RWPE1 (cell line): ENCODE results near the gene GET3.

Experiments used
- CTCF ChIA-PET: fragments of 350-600 bp; sonication (Branson Sonifier 250); formaldehyde crosslinking; extraction: SDS; loops from one replicate; lab custom pipeline; 2021; lab: Yijun Ruan, JAX
- POLR2A ChIA-PET: fragments of 400-600 bp; formaldehyde crosslinking; extraction: SDS; loops from one replicate; lab custom pipeline; 2020; ENCODE audit warnings: antibody characterized with exemption; ENCODE audit not compliant: low non-redundant PET; lab: Yijun Ruan, JAX
- DNase-seq: peaks from one replicate; pipeline ENCODE4 v3.0.0; 2012; ENCODE audit warnings: low spot score
- H3K27ac ChIP-seq: fragments of 450-650 bp; 2 replicates; pipeline ENCODE4 v1.5.1; 2017
- TF ChIP-seq, protein P1 (sequence below): fragments of 450-650 bp; conservative IDR thresholded peaks from 2 replicates; pipeline ENCODE4 v1.5.1; 2017; ENCODE audit warnings: low read depth, mild to moderate bottlenecking

The GET3 gene

DNA sequence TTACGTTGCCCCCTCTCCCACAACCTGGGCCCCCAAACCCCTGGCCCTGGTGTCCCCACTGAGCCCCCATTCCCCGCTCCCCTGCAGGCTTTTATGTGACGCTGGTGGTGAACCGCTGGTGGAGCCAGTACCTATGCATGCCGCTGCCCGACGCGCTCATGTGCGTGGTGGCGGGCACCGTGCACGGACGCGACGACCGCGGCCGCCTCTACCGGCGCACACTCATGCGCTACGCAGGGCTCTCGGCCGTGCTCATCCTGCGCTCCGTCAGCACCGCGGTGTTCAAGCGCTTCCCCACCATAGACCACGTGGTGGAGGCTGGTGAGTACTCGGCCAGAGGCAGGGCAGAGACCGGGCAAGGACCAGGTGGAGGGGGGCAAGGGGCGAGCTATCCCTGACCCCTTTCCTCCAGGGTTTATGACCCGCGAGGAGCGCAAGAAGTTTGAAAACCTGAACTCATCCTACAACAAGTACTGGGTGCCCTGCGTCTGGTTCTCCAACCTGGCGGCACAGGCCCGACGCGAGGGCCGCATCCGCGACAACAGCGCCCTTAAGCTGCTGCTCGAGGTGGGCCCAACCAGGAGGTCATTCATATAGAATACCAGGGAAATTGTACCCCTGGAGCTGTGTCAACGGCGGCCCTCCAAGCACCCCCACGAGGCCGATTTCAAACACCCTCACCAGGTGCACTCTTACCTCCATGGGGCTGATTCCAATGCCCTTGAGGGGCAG, 17.3 kb downstream of the GET3 start:
- ChIA-PET POLR2A (interaction anchor here (0.6 kb wide), 1 partner anchor 43 kb away, joined by 5 read pairs; no protein-coding TSS in a partner anchor), CTCF (interaction anchor here (0.5 to 0.9 kb wide), 2 partner anchors 92 to 1130 kb away, joined by 4 read pairs; no protein-coding TSS in a partner anchor)
- TF ChIP-seq, protein P1, sequence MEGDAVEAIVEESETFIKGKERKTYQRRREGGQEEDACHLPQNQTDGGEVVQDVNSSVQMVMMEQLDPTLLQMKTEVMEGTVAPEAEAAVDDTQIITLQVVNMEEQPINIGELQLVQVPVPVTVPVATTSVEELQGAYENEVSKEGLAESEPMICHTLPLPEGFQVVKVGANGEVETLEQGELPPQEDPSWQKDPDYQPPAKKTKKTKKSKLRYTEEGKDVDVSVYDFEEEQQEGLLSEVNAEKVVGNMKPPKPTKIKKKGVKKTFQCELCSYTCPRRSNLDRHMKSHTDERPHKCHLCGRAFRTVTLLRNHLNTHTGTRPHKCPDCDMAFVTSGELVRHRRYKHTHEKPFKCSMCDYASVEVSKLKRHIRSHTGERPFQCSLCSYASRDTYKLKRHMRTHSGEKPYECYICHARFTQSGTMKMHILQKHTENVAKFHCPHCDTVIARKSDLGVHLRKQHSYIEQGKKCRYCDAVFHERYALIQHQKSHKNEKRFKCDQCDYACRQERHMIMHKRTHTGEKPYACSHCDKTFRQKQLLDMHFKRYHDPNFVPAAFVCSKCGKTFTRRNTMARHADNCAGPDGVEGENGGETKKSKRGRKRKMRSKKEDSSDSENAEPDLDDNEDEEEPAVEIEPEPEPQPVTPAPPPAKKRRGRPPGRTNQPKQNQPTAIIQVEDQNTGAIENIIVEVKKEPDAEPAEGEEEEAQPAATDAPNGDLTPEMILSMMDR: no peak
- no peak overlapping the region for H3K27ac ChIP-seq
- no peak for DNase-seq

GRCh38 chr19:12756150-12756883, 19.0 kb downstream of the GET3 start:
- POLR2A ChIA-PET: no interaction called here
- CTCF ChIA-PET: interaction anchor here (0.7 to 2.8 kb wide), 3 partner anchors 40 to 134 kb away, joined by 3 to 19 read pairs (median 3); no protein-coding TSS in a partner anchor
- no peak for DNase-seq
- H3K27ac ChIP-seq: no peak overlapping the region
- TF ChIP-seq, protein P1: no peak

DNA sequence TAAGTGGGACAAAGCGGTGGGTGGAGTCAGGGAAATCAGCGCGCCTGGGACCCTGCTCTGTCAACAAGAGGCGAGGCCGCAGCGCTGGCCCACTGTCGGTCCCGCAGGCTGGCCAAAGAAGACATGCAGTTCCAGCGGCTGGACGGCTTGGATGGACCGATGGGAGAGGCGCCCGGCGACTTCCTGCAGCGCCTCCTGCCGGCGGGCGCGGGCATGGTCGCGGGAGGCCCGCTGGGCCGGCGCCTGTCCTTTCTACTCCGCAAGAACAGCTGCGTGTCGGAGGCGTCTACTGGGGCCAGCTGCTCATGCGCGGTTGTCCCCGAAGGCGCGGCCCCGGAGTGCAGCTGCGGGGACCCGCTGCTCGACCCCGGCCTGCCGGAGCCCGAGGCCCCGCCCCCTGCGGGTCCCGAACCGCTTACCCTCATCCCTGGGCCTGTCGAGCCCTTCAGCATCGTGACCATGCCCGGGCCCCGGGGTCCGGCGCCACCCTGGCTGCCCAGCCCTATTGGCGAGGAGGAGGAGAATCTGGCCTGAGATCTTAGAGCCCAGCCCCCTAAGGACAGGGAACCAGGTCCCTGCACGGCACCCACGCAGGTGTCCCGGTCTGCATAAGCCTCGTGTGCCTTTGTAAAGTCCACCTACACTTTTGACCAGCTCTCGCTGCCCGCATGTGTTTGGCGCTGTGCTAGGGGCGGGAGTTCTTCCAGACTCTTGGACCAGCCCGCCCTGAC, 20.4 kb downstream of the GET3 start:
- H3K27ac ChIP-seq: no peak overlapping the region
- TF ChIP-seq, protein P1: peak; percentile 76
- POLR2A ChIA-PET: no interaction called here
- peak; percentile 27 for DNase-seq
- CTCF ChIA-PET: interaction anchor here (0.6 to 2.8 kb wide), 19 partner anchors 8 to 115 kb away, joined by 3 to 19 read pairs (median 4); no protein-coding TSS in a partner anchor

DNA sequence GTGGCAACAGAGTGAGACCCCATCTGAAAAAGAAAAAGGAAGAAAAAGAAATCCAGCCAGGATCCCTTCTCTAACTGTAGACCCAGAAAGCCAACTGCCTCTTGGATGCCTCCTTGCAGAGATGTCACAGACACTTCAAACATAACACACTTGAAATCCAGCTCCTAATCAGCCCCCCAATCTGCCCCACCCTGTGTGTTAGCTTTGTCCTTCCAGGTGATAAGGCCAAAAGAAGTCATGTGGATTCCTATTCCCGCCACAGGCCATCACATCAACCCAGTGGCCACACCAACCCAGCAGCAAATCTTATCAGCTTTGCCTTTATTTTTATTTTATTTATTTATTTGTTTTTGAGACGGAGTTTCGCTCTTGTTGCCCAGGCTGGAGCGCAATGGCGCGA, 22.4 kb downstream of the GET3 start:
- 0 out of 2 replicates have a peak overlapping the region, but pooled peaks have one; percentile 16 for H3K27ac ChIP-seq
- ChIA-PET POLR2A (interaction anchor here (0.5 to 0.7 kb wide), 2 partner anchors 15 to 39 kb away, joined by 4 to 5 read pairs; no protein-coding TSS in a partner anchor), CTCF (interaction anchor here (0.6 to 2.7 kb wide), 9 partner anchors 9 to 211 kb away, joined by 3 to 25 read pairs (median 4); partner anchors contain the start of gene GET3)
- no peak for DNase-seq
- TF ChIP-seq, protein P1: no peak

DNA sequence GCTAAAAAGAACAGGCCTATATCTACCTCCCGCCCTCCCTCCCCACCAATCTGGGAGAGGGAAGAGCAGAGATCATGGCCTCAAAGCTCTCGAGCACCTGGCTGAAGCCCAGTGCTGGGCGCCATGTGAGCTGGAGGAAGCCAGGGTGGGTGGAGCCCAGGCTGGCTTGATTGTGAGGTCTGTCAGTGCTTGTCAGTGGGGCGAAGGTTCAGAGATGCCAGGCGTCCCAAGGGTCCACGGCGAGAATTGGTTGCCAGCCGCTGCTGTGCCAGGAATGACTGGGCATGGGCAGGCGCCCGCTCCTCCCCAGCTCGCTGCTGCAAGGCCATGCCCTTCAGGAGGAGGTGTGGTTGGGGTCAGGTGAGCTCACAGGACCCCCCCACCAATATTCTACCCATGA, 25.8 kb downstream of the GET3 start:
- DNase-seq: no peak
- ChIA-PET CTCF (interaction anchor here (0.7 kb wide), 1 partner anchor 33 kb away, joined by 3 read pairs; no protein-coding TSS in a partner anchor), POLR2A (no interaction called here)
- TF ChIP-seq, protein P1: no peak
- peak overlapping the region; percentile 30 for H3K27ac ChIP-seq
